ENCODE measurements around the gene EVI5.

GRCh38 chr1:92768915-92769314 lies 16.0 kb downstream of the EVI5 start:
- TF ChIP-seq CTCF (IDR thresholded peaks at IDR 0.05) (no peak), POLR2AphosphoS5 (IDR thresholded peaks at IDR 0.05) (no peak)

Measured in breast epithelium (tissue), 3 donors.